Measurements from ENCODE around the gene TEX54. TPM values are rescaled to one million over a fixed set of nuclear protein-coding genes. Genes with fewer than 3 reads are reported as not detected.

The TEX54 gene
- total RNA-seq, 1 donor from 2014 or later: not detected

DNA sequence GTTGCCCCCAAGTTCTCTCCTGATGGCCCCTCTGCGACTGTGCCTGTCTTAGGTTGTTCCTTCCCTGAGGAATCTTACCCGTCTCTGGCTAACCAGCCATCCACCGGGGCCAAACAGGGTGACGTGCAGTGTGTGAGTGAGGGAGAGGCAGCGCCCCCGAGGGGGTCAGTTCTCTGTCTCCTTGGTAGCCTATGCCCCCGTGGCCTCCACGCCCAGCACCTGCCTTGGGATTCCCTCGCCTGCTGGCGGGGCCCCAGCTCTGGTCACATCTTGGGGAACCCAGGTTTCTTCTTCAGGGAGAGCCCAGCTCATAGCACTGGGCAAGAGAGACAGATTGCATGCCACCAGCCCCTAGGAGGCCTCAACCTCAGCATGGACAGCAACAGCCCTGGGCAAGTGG is 33.2 kb downstream of the TEX54 start:
- Histone ChIP-seq H3K9me3 (no peaks in the 10 kb centered on the region), H3K36me3 (peaks cover 96% of the 10 kb centered on the region), H3K27ac (no peak overlapping the region), H3K27me3 (ENCODE audit: low read depth) (no peaks in the 10 kb centered on the region), H3K4me1 (peaks cover 19% of the 10 kb centered on the region), H3K4me3 (no peak overlapping the region)
- ATAC-seq: no peak
- TF ChIP-seq, protein P1, sequence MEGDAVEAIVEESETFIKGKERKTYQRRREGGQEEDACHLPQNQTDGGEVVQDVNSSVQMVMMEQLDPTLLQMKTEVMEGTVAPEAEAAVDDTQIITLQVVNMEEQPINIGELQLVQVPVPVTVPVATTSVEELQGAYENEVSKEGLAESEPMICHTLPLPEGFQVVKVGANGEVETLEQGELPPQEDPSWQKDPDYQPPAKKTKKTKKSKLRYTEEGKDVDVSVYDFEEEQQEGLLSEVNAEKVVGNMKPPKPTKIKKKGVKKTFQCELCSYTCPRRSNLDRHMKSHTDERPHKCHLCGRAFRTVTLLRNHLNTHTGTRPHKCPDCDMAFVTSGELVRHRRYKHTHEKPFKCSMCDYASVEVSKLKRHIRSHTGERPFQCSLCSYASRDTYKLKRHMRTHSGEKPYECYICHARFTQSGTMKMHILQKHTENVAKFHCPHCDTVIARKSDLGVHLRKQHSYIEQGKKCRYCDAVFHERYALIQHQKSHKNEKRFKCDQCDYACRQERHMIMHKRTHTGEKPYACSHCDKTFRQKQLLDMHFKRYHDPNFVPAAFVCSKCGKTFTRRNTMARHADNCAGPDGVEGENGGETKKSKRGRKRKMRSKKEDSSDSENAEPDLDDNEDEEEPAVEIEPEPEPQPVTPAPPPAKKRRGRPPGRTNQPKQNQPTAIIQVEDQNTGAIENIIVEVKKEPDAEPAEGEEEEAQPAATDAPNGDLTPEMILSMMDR (IDR thresholded peaks at IDR 0.05): no peak
- no peak for DNase-seq
- intact Hi-C loops (cut with DNase I): no loop called here

DNA sequence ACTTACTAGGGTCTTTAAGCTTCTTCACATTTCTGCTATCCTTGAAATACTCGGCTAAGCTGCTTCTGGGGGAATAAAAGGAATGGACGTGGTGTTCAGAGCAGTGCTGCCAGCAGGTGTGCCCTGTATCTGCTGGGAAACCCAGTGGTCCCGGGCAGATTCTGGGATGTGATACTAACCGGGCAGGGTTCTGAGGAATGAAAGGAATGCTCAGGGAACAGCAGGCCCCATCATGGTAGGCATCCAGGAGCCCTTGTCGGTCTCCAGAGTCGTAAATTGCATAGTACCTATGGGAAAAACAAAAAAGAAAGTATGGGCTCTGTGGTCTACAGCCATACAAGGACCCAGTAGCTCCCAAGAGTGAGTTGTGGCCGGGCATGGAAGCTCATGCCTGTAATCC is 36.4 kb downstream of the TEX54 start:
- Histone ChIP-seq H3K27ac (no peak overlapping the region), H3K4me3 (no peak overlapping the region), H3K27me3 (ENCODE audit: low read depth) (no peaks in the 10 kb centered on the region), H3K9me3 (no peaks in the 10 kb centered on the region), H3K36me3 (peaks cover 93% of the 10 kb centered on the region), H3K4me1 (peaks cover 12% of the 10 kb centered on the region)
- TF ChIP-seq, protein P1 (IDR thresholded peaks at IDR 0.05): no peak
- intact Hi-C loops (cut with DNase I): no loop called here
- no peak for ATAC-seq
- no peak for DNase-seq

- H3K27ac ChIP-seq: no peak overlapping the region
- peaks cover 90% of the 10 kb centered on the region for H3K36me3 ChIP-seq
- intact Hi-C loops (cut with DNase I): no loop called here
- no peak for DNase-seq
- TF ChIP-seq, protein P1 (IDR thresholded peaks at IDR 0.05): no peak
- no peak overlapping the region for H3K4me3 ChIP-seq
- ATAC-seq: no peak
- peaks cover 32% of the 10 kb centered on the region for H3K4me1 ChIP-seq
- H3K27me3 ChIP-seq (ENCODE audit: low read depth): no peaks in the 10 kb centered on the region
- H3K9me3 ChIP-seq: no peaks in the 10 kb centered on the region
Measured at GRCh38 chr11:62794201-62794775, 38.4 kb downstream of the TEX54 start.

- intact Hi-C loops (cut with DNase I): no loop called here
- peak overlapping the region; percentile 89 for H3K27ac ChIP-seq
- H3K27me3 ChIP-seq (ENCODE audit: low read depth): no peaks in the 10 kb centered on the region
- H3K4me3 ChIP-seq: peak overlapping the region; percentile 71
- H3K9me3 ChIP-seq: no peaks in the 10 kb centered on the region
- DNase-seq (no peak), ATAC-seq (no peak)
- peaks cover 78% of the 10 kb centered on the region for H3K36me3 ChIP-seq
- TF ChIP-seq, protein P1 (IDR thresholded peaks at IDR 0.05): no peak
- peaks cover 48% of the 10 kb centered on the region for H3K4me1 ChIP-seq
Measured at GRCh38 chr11:62792202-62792575, 40.5 kb downstream of the TEX54 start.

- Histone ChIP-seq H3K27me3 (ENCODE audit: low read depth) (no peaks in the 10 kb centered on the region), H3K36me3 (peaks cover 73% of the 10 kb centered on the region), H3K4me1 (peaks cover 48% of the 10 kb centered on the region), H3K9me3 (no peaks in the 10 kb centered on the region), H3K27ac (peak within 1 kb of the TSS; percentile 89), H3K4me3 (peak within 1 kb of the TSS; percentile 71)
- ATAC-seq (peak; percentile 91), DNase-seq (peak; percentile 93)
- intact Hi-C loops (cut with DNase I): no loop called here
- TF ChIP-seq, protein P1 (IDR thresholded peaks at IDR 0.05): peak; percentile 40
Measured at GRCh38 chr11:62791501-62792201, 41.0 kb downstream of the TEX54 start, which contains the start of gene TMEM223. Gene TMEM223, minus strand, starts transcription at chr11:62792006. Its CDS starts 12 bp downstream, at chr11:62791994.
